ENCODE results near the gene USP17L5. TPM values are rescaled to one million over a fixed set of nuclear protein-coding genes. Genes with fewer than 3 reads are reported as not detected.
"Not testable (repeated sequence)": the region's sequence is repeated elsewhere in the genome, so short reads cannot be mapped to it uniquely, and the experiment has no call there.

USP17L5 gene, protein sequence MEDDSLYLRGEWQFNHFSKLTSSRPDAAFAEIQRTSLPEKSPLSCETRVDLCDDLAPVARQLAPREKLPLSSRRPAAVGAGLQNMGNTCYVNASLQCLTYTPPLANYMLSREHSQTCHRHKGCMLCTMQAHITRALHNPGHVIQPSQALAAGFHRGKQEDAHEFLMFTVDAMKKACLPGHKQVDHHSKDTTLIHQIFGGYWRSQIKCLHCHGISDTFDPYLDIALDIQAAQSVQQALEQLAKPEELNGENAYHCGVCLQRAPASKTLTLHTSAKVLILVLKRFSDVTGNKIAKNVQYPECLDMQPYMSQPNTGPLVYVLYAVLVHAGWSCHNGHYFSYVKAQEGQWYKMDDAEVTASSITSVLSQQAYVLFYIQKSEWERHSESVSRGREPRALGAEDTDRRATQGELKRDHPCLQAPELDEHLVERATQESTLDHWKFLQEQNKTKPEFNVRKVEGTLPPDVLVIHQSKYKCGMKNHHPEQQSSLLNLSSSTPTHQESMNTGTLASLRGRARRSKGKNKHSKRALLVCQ
- not detected in 2 replicates for total RNA-seq
- polyA plus RNA-seq = not detected in 2 replicates
- polyA plus RNA-seq (2011; cell fraction: cytosol; rRNA removed) = not detected in 2 replicates
- polyA plus RNA-seq (2011; cell fraction: nucleus; rRNA removed) = not detected in 2 replicates
- not detected in 2 replicates for polyA plus RNA-seq (2012)
- not detected in 2 replicates for polyA minus RNA-seq
- not detected for polyA minus RNA-seq (2011; cell fraction: cytosol; rRNA and poly(A)+ RNA removed)
- polyA minus RNA-seq (2011; cell fraction: nucleus; rRNA and poly(A)+ RNA removed) = not detected in 2 replicates
- Bru-seq, nascent RNA = not detected
- not detected for BruChase-seq, experiment 1, labeled RNA remaining after a 6-hour chase
- BruChase-seq, experiment 2, labeled RNA remaining after a 2-hour chase = not detected
- long read RNA-seq = 0 reads

DNA sequence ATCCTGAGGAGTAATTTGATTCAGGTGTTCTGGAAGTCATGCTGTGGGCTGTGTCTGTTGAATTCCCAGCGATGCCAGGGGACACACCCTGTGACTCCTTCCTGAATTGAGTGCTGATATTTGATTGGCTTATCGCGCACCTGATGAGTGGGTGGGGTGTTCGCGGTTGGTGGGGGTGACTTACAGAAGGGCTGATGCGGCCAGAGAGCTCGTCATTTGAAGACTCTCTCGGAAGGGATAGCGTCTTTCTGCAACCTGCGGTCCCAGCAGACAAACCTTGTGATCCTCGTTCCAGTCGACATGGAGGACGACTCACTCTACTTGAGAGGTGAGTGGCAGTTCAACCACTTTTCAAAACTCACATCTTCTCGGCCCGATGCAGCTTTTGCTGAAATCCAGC, at the start of gene USP17L5:
USP17L5 (plus strand) TSS at position 301 of the 400 bp plus-strand sequence; CDS start at position 301, 0 bp downstream.
- dilution Hi-C loops (cut with MboI; ENCODE audit: extremely low pct_ligation_motif_present, low sequenced_read_pairs); H3K9ac ChIP-seq (replicated peaks; ENCODE audit: extremely low read depth, insufficient read depth, low read length); BruUV-seq (replicated peaks); H3K79me2 ChIP-seq (ENCODE audit: control insufficient read depth, insufficient read depth, low read length); POLR2A ChIA-PET; H3K4me2 ChIP-seq (ENCODE audit: insufficient read depth, low read length); FAIRE-seq; H3K9me1 ChIP-seq (replicated peaks; ENCODE audit: control insufficient read depth, extremely low read depth, insufficient read depth, low read length); H3K27me3 ChIP-seq (ENCODE audit: control insufficient read depth in 2 of 2, insufficient read depth in 2 of 2, low read length in 2 of 2); DNase-seq (ENCODE audit: low read depth, low spot score); H3K27ac ChIP-seq (ENCODE audit: insufficient read depth, low read depth, low read length); H3K36me3 ChIP-seq (ENCODE audit: control insufficient read depth in 2 of 2, extremely low read depth in 1 of 2, insufficient read depth in 2 of 2, low read length in 2 of 2); CTCF ChIA-PET; H3K4me1 ChIP-seq (ENCODE audit: control insufficient read depth, extremely low read depth, insufficient read depth, low read length); H4K20me1 ChIP-seq (replicated peaks; ENCODE audit: control insufficient read depth, extremely low read depth, insufficient read depth, low read length); H2AFZ ChIP-seq (ENCODE audit: low read depth, low read length); H3K9me3 ChIP-seq (replicated peaks; ENCODE audit: control insufficient read depth, insufficient read depth, low read length); intact Hi-C loops (cut with micrococcal nuclease); H3K4me3 ChIP-seq (replicated peaks in 1 of 3; ENCODE audit: insufficient read depth in 1 of 3, low read depth in 1 of 3, low read length in 3 of 3): not testable (repeated sequence)

DNA sequence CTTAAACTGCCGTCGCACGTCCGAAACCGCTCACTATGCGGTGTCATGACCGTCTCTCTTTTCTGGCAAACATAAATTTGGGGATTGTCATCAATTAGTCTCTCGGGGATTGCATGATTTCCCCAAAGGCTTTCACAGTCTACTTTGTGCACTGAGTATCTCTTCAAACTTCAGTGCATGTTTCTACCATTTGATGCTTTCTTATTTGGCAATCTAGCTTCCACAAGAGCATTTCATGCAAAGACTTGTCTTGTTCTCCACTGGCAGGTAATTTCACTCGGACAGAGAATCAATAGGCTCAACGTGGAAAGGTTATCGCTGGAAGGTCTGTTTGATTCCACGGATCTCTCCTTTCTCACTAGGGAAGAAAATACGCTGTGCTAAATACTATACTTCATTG, 15.0 kb upstream of the USP17L5 start:
- H3K27me3 ChIP-seq (ENCODE audit: control insufficient read depth in 2 of 2, insufficient read depth in 2 of 2, low read length in 2 of 2); intact Hi-C loops (cut with micrococcal nuclease); H3K9me3 ChIP-seq (replicated peaks; ENCODE audit: control insufficient read depth, insufficient read depth, low read length); H2AFZ ChIP-seq (ENCODE audit: low read depth, low read length); CTCF ChIA-PET; H3K9ac ChIP-seq (replicated peaks; ENCODE audit: extremely low read depth, insufficient read depth, low read length); BruUV-seq (replicated peaks); H3K79me2 ChIP-seq (ENCODE audit: control insufficient read depth, insufficient read depth, low read length); H3K27ac ChIP-seq (ENCODE audit: insufficient read depth, low read depth, low read length); H3K4me1 ChIP-seq (ENCODE audit: control insufficient read depth, extremely low read depth, insufficient read depth, low read length); H3K4me3 ChIP-seq (replicated peaks in 1 of 3; ENCODE audit: insufficient read depth in 1 of 3, low read depth in 1 of 3, low read length in 3 of 3); H3K9me1 ChIP-seq (replicated peaks; ENCODE audit: control insufficient read depth, extremely low read depth, insufficient read depth, low read length); H3K4me2 ChIP-seq (ENCODE audit: insufficient read depth, low read length); H3K36me3 ChIP-seq (ENCODE audit: control insufficient read depth in 2 of 2, extremely low read depth in 1 of 2, insufficient read depth in 2 of 2, low read length in 2 of 2); POLR2A ChIA-PET; FAIRE-seq; dilution Hi-C loops (cut with MboI; ENCODE audit: extremely low pct_ligation_motif_present, low sequenced_read_pairs); H4K20me1 ChIP-seq (replicated peaks; ENCODE audit: control insufficient read depth, extremely low read depth, insufficient read depth, low read length); DNase-seq (ENCODE audit: low read depth, low spot score): not testable (repeated sequence)

DNA sequence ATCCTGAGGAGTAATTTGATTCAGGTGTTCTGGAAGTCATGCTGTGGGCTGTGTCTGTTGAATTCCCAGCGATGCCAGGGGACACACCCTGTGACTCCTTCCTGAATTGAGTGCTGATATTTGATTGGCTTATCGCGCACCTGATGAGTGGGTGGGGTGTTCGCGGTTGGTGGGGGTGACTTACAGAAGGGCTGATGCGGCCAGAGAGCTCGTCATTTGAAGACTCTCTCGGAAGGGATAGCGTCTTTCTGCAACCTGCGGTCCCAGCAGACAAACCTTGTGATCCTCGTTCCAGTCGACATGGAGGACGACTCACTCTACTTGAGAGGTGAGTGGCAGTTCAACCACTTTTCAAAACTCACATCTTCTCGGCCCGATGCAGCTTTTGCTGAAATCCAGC, 14.3 kb upstream of the USP17L5 start, which contains the start of gene USP17L24:
USP17L24 (plus strand) TSS at position 301 of the 400 bp plus-strand sequence; CDS start at position 301, 0 bp downstream.
- FAIRE-seq; H3K27ac ChIP-seq (ENCODE audit: insufficient read depth, low read depth, low read length); H3K36me3 ChIP-seq (ENCODE audit: control insufficient read depth in 2 of 2, extremely low read depth in 1 of 2, insufficient read depth in 2 of 2, low read length in 2 of 2); H3K4me2 ChIP-seq (ENCODE audit: insufficient read depth, low read length); H3K9me3 ChIP-seq (replicated peaks; ENCODE audit: control insufficient read depth, insufficient read depth, low read length); BruUV-seq (replicated peaks); CTCF ChIA-PET; H3K27me3 ChIP-seq (ENCODE audit: control insufficient read depth in 2 of 2, insufficient read depth in 2 of 2, low read length in 2 of 2); H3K9me1 ChIP-seq (replicated peaks; ENCODE audit: control insufficient read depth, extremely low read depth, insufficient read depth, low read length); H2AFZ ChIP-seq (ENCODE audit: low read depth, low read length); intact Hi-C loops (cut with micrococcal nuclease); POLR2A ChIA-PET; dilution Hi-C loops (cut with MboI; ENCODE audit: extremely low pct_ligation_motif_present, low sequenced_read_pairs); H4K20me1 ChIP-seq (replicated peaks; ENCODE audit: control insufficient read depth, extremely low read depth, insufficient read depth, low read length); H3K4me3 ChIP-seq (replicated peaks in 1 of 3; ENCODE audit: insufficient read depth in 1 of 3, low read depth in 1 of 3, low read length in 3 of 3); H3K4me1 ChIP-seq (ENCODE audit: control insufficient read depth, extremely low read depth, insufficient read depth, low read length); H3K79me2 ChIP-seq (ENCODE audit: control insufficient read depth, insufficient read depth, low read length); H3K9ac ChIP-seq (replicated peaks; ENCODE audit: extremely low read depth, insufficient read depth, low read length); DNase-seq (ENCODE audit: low read depth, low spot score): not testable (repeated sequence)

DNA sequence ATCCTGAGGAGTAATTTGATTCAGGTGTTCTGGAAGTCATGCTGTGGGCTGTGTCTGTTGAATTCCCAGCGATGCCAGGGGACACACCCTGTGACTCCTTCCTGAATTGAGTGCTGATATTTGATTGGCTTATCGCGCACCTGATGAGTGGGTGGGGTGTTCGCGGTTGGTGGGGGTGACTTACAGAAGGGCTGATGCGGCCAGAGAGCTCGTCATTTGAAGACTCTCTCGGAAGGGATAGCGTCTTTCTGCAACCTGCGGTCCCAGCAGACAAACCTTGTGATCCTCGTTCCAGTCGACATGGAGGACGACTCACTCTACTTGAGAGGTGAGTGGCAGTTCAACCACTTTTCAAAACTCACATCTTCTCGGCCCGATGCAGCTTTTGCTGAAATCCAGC, 9.6 kb upstream of the USP17L5 start, which contains the start of gene USP17L25:
USP17L25 (plus strand) TSS at position 301 of the 400 bp plus-strand sequence; CDS start at position 301, 0 bp downstream.
- CTCF ChIA-PET; H3K27ac ChIP-seq (ENCODE audit: insufficient read depth, low read depth, low read length); POLR2A ChIA-PET; intact Hi-C loops (cut with micrococcal nuclease); H3K79me2 ChIP-seq (ENCODE audit: control insufficient read depth, insufficient read depth, low read length); H3K27me3 ChIP-seq (ENCODE audit: control insufficient read depth in 2 of 2, insufficient read depth in 2 of 2, low read length in 2 of 2); H3K9me1 ChIP-seq (replicated peaks; ENCODE audit: control insufficient read depth, extremely low read depth, insufficient read depth, low read length); BruUV-seq (replicated peaks); DNase-seq (ENCODE audit: low read depth, low spot score); H2AFZ ChIP-seq (ENCODE audit: low read depth, low read length); dilution Hi-C loops (cut with MboI; ENCODE audit: extremely low pct_ligation_motif_present, low sequenced_read_pairs); H3K4me3 ChIP-seq (replicated peaks in 1 of 3; ENCODE audit: insufficient read depth in 1 of 3, low read depth in 1 of 3, low read length in 3 of 3); H3K9ac ChIP-seq (replicated peaks; ENCODE audit: extremely low read depth, insufficient read depth, low read length); H3K36me3 ChIP-seq (ENCODE audit: control insufficient read depth in 2 of 2, extremely low read depth in 1 of 2, insufficient read depth in 2 of 2, low read length in 2 of 2); FAIRE-seq; H3K4me2 ChIP-seq (ENCODE audit: insufficient read depth, low read length); H3K4me1 ChIP-seq (ENCODE audit: control insufficient read depth, extremely low read depth, insufficient read depth, low read length); H4K20me1 ChIP-seq (replicated peaks; ENCODE audit: control insufficient read depth, extremely low read depth, insufficient read depth, low read length); H3K9me3 ChIP-seq (replicated peaks; ENCODE audit: control insufficient read depth, insufficient read depth, low read length): not testable (repeated sequence)
